Umbilical cord (tissue), 2 donors: ENCODE data around the gene WIPF2. TPM values are rescaled to one million over a fixed set of nuclear protein-coding genes. Genes with fewer than 3 reads are reported as not detected.

ENCODE experiments used
- DNase-seq: peaks from one replicate; pipeline ENCODE4 v3.0.0-alpha.2; 2015; ENCODE audit warnings: low spot score
- total RNA-seq: library from RNA; depleted of rRNA; stranded (reverse); fragments of >200 nt; gene quantifications from one replicate; pipeline ENCODE4 v1.2.3, GENCODE V29; 2014; ENCODE audit warnings: low replicate concordance; ENCODE audit not compliant: insufficient read depth

WIPF2 gene
- total RNA-seq, 1 donor from 2014 or later, result 7.0 TPM

DNA sequence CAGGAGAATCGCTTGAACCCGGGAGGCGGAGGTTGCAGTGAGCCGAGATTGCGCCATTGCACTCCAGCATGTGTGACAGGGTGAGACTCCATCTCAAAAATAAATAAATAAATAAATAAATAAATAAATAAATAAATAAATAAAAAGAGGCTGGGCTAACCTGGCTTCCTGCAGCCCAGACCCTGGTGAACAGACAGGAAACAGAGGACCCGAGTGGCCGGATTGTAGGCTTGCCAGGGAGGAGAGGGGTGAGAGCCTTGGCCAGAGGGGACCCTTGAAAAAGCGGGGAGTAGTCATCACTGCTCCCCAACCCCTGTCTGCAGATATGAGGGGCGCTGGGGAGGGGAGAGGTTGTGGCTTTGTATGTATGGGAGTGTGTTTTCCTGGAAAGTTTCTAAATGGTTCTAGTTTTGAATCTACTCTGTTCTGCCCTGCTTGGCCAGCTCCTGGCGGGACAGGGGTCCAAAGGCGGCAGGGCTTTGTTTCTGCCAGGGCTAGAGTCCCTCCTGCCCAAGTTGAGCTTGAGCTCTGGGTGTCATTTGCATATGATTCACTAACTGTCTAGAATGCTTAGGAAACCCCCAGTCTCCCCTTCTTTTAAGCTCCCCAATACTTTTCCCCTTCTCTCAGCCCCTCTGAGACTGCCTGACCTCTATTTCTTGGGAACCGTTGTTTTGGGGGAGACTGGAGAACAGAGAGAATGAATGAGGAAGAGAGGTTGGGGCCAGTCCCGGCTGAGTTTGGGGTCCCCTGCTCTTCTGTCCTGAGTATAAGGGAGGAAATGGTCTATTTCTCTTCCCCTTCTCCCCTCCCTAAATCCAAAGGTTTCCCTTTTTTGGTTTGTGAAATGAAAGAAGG lies 106.3 kb downstream of the WIPF2 start:
- DNase-seq, result no peak

DNA sequence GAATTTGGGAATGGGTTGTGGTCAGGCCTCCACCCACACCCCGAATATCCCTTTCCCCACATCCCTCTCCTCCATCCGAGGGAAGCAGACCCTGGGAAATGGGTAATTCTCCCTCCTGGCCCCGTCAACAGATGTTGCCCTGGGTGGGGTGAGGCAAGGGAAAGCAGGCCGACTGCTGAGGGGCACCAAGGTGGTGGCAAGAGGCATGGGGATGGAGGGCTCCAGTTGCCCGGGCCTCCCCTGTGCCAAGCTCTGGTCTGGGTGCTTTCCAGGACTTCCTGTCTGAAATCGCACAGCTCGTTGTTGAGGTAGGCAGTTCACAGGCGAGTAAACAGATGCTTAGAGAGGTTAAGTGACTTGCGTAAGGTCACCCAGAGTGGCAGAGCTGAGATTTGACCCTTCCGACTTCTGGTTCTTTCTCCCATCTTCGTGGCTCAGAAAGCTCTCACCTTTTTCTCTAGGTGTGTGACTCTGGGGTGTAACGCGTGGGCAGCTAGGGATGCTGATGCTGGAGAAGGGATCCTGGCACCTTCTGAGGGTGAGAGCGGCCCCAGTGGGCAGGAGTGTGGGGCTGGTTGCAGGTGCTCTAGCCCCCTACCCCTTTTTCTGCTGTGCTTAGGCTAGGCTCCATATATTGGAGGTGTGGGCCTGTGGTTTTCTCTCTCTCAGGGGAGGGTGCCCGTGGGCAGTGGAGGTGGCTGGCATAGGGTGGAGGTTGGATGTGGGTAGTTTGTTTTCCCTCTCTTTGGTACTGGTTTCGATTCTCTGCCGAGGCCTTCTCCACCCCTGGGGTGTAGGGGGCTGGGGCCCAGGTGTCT lies 107.1 kb downstream of the WIPF2 start:
- DNase-seq, result no peak

DNA sequence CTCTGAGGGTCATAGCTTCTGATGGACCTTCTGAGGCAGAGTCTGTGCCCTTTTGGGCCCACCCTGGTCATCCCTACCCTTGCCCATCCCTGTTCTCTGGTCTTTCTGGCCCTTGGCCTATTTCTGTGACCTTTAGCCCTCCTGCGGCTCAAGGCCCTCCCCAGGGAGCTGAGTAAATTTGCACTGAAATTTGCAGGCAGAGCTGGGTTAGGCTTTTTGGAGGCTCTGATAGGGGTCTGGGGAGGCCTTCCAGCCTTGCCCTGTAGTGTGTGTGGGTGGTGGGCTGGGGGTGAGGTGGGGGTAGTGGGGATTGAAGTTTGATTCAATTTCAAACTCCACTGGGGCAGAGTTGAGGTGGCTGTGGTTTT lies 107.7 kb downstream of the WIPF2 start:
- DNase-seq, result no peak

DNA sequence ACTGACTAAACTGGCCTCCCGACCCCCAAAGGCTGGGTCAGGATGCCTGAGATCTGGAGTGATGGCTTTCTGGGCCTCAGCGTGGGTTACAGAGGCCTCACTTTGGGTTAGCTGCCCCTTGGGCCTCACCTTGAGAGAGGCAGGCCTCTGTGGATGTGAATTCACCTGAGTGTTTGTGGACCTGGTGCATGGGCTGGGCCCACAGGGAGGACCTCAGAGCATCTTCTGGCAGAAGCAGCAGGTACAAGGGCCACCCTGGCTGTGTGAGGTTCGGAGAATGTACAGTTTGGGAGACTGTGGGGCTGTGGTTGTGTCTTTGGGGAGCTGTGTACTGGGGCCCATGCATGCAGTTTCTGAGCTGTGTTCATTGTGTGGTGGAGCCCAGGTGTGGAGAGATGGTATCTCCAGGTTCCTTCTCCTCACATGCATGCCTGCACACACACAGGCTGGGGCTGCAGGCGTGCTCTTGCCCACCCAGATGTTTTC lies 108.2 kb downstream of the WIPF2 start:
- DNase-seq, result no peak

DNA sequence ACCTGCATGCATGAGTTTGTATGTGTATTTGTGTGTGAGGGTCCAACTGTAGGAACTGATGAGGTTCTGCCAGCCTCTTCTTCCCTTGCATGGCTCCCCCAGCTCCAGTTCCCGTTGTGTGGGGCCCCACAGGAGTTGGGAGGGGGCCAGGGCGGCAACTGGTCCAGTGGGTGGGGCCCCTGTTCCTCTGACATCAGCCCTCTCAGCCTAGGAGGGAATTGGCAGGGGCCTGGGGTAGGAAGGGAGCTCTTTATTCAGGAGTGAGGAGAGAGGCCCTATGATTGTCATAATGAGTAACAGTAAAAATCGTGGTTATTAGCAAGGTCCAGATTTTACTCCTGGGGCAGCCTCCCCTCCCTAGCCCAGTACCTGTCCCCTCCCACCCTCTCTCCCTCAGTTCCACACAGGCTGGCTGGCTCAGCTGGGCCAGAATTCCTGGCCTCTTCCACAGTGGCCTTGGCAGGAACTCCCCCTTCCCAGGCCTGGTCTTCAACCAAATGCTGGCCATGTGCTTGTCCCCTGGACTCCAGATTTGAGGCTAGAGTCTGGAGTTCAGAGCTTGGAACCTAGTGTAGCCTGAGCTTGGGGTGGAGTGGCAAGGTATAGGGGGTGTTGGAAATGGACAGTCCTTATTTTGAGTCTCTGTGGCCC lies 108.8 kb downstream of the WIPF2 start:
- DNase-seq, result peak; percentile 72

DNA sequence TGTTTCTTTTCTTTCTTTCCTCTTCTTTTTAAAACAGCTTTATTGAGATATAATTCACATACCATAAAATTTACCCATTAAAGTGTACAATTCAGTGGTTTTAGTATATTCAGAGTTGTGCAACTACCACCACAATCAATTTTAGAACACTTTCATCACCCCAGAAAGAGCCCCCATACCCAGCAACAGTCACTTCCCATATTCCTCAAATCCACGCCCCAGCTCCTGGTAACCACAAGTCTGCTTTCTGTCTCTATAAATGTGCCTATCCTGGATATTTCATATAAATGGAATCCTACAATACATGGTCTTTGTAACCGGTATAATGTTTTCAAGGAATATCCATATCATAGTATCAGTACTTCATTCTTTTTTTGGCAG lies 109.3 kb downstream of the WIPF2 start:
- DNase-seq, result no peak

DNA sequence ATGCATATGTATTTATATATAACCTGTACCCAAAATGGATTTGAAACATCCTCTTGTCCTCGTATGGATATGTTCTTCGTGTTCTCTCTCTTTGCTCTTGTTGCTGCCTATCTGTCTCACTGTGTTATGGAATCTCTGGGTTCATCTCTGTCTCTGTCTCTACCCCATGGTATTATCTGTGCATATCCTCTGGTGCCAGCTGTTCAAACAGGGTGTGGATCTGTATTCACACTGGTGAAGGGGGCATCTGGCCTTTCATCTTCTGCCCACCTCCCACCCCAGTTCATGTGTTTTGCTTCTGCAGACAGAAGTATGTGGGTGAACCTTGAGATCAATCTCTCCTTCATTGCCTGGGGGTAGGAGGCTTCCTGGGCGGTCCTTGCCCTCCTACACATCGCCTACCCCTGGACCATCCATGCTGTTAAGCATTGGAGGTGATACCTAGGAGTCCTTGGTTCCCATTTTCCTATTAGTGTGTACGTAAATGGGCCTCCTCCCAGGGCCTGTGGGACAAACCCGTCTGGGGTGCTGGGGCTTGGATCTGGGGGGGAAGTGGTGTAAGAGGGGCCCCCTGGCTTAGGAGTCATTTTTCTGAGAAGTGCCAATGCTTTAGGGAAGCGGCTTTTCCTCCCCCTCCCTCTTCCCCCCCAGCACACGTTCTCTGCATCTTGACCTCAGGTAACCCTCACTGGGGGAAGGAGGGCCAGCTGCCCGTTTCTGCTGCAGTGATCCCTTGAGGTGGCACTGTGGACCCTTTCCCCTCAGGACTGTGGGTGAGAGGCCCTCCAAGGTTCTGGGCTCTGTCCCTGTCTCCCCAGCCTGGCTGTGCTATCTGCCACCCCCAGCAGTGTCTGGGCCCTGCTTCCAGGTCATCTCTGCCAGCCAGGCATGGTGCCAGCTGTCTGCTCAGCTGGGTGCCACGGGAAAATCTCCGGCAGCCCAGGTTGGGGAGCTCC lies 111.0 kb downstream of the WIPF2 start:
- DNase-seq, result no peak

DNA sequence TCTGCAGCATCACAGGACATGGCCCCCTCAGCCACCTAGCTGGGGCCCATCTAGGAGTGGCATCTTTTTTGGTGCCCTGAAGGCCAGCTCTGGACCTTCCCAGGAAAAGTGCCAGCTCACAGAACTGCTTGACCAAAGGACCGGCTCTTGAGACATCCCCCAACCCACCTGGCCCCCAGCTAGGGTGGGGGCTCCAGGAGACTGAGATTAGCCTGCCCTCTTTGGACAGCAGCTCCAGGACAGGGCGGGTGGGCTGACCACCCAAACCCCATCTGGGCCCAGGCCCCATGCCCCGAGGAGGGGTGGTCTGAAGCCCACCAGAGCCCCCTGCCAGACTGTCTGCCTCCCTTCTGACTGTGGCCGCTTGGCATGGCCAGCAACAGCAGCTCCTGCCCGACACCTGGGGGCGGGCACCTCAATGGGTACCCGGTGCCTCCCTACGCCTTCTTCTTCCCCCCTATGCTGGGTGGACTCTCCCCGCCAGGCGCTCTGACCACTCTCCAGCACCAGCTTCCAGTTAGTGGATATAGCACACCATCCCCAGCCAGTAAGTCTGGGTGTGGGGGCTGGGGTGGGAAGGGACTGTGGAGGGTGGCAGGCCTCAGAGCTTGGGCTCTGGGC lies 111.9 kb downstream of the WIPF2 start:
- no peak for DNase-seq

DNA sequence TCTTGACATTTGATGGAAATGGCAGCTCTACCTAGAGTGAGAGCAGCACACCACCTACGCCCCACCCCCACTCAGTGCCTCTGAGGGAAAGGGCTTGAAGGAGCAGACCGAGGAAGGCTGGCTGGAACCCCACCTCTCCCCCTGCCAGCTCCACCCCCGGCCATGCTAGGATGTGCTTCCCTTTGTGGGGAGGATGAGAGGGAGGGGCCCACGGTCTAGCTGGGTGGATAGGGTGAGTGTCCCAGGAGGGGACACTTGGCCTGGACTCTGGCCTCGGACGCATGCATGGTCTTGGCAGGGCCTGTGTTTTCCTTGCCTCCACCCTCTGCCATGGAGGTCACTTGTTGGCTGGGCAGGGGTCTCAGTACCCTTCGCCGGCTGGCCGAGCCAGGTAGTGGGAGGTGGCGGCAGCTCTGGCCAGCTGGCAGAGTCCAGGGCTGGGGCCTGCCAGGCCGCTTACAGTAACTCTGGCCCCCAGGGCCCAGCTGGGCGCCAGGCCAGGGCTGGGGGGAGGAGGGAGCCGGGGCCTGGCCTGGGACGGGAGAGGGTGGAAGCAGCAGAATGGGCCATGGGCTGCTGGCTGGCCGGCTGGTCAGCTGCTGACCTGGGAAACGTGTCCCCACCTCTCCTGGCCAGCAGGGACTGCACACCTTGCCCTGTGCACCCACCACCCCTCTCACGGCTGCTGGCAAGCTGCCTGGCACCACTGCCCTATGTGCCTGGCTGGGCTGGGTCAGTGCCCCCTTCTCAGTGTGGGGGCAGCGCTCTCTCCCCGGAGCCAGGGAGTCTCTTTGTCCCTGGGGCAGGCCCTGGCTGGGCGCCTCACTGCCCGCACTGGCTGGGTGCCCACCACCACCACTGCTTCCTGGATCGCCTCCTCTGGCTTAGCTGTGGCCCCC lies 112.9 kb downstream of the WIPF2 start:
- DNase-seq, result peak; percentile 77

Other genes with a start within 250 kb of the WIPF2 start
- gene PSMD3, start 238.5 kb upstream of the WIPF2 start, total RNA-seq, result 38.3 TPM
- 39.5 TPM for gene CSF3, start 203.9 kb upstream of the WIPF2 start, total RNA-seq
- 29.1 TPM for gene MED24, start 164.9 kb upstream of the WIPF2 start, total RNA-seq
- 46.0 TPM for gene THRA, start 156.3 kb upstream of the WIPF2 start, total RNA-seq
- gene NR1D1, start 118.7 kb upstream of the WIPF2 start, total RNA-seq, result 0.48 TPM
- gene MSL1, start 97.3 kb upstream of the WIPF2 start, total RNA-seq, result 59.7 TPM
- gene CASC3, start 78.8 kb upstream of the WIPF2 start, total RNA-seq, result 39.0 TPM
- gene RAPGEFL1, start 41.8 kb upstream of the WIPF2 start, total RNA-seq, result 4.8 TPM
- 5.8 TPM for gene CDC6, start 68.6 kb downstream of the WIPF2 start, total RNA-seq
- 8.7 TPM for gene RARA, start 89.9 kb downstream of the WIPF2 start, total RNA-seq
- gene GJD3, start 145.4 kb downstream of the WIPF2 start, total RNA-seq, result not detected
- 11.8 TPM for gene TOP2A, start 198.6 kb downstream of the WIPF2 start, total RNA-seq
- 55.4 TPM for gene IGFBP4, start 224.1 kb downstream of the WIPF2 start, total RNA-seq